HL-60 (cell line): Measurements from ENCODE around the gene RPS27L.
A peak's percentile ranks its signal among the peaks of the same experiment; 100 is the strongest.

Experiments
- DNase-seq, 2 experiments: peaks; one replicate each; pipeline ENCODE4 v3.0.0-alpha.2; 2010 to 2020; ENCODE audit warnings: low read depth in 1 of 2, low spot score in 1 of 2
- H3K27ac ChIP-seq: fragments of 250-450 bp; sonication (Bioruptor Pico); replicated peaks from 2 replicates; pipeline ENCODE4 v1.5.1; 2020; ENCODE audit warnings: mild to moderate bottlenecking, moderate library complexity
- H3K27me3 ChIP-seq: fragments of 250-450 bp; sonication (Bioruptor Pico); 2 replicates; pipeline ENCODE4 v1.5.1; 2021; ENCODE audit warnings: mild to moderate bottlenecking, moderate library complexity; ENCODE audit not compliant: insufficient read depth, poor library complexity, severe bottlenecking
- H3K4me3 ChIP-seq: replicated peaks from 2 replicates; pipeline ENCODE4 v1.5.1; 2011; ENCODE audit warnings: mild to moderate bottlenecking, control low read depth, low read length; ENCODE audit not compliant: insufficient read depth
- GABPA ChIP-seq: IDR thresholded peaks from 2 replicates; pipeline ENCODE4 v1.6.1; 2012; ENCODE audit warnings: low read depth
- POLR2AphosphoS5 ChIP-seq: IDR thresholded peaks from 2 replicates; pipeline ENCODE4 v1.6.1; 2012; ENCODE audit warnings: low read depth
- REST ChIP-seq: IDR thresholded peaks from 2 replicates; pipeline ENCODE4 v1.6.1; 2012; ENCODE audit warnings: low read depth; ENCODE audit not compliant: insufficient replicate concordance
- SPI1 ChIP-seq: IDR thresholded peaks from 2 replicates; pipeline ENCODE4 v1.6.1; 2012; ENCODE audit warnings: low read depth, mild to moderate bottlenecking, borderline replicate concordance
- TF ChIP-seq, protein P1 (sequence below): IDR thresholded peaks from one replicate; pipeline ENCODE4 v1.5.1; 2011; ENCODE audit warnings: low read length, control low read depth, inconsistent platforms; ENCODE audit not compliant: insufficient read depth

RPS27L gene

GRCh38 chr15:63163217-63163616 is 5.9 kb upstream of the RPS27L start:
- no peak overlapping the region for H3K27ac ChIP-seq
- TF ChIP-seq POLR2AphosphoS5: no peak
- TF ChIP-seq SPI1: no peak
- no peak for TF ChIP-seq REST
- TF ChIP-seq, protein P1, sequence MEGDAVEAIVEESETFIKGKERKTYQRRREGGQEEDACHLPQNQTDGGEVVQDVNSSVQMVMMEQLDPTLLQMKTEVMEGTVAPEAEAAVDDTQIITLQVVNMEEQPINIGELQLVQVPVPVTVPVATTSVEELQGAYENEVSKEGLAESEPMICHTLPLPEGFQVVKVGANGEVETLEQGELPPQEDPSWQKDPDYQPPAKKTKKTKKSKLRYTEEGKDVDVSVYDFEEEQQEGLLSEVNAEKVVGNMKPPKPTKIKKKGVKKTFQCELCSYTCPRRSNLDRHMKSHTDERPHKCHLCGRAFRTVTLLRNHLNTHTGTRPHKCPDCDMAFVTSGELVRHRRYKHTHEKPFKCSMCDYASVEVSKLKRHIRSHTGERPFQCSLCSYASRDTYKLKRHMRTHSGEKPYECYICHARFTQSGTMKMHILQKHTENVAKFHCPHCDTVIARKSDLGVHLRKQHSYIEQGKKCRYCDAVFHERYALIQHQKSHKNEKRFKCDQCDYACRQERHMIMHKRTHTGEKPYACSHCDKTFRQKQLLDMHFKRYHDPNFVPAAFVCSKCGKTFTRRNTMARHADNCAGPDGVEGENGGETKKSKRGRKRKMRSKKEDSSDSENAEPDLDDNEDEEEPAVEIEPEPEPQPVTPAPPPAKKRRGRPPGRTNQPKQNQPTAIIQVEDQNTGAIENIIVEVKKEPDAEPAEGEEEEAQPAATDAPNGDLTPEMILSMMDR: no peak
- TF ChIP-seq GABPA: no peak
- H3K27me3 ChIP-seq: no peaks in the 10 kb centered on the region
- no peak for DNase-seq
- no peak overlapping the region for H3K4me3 ChIP-seq

DNA sequence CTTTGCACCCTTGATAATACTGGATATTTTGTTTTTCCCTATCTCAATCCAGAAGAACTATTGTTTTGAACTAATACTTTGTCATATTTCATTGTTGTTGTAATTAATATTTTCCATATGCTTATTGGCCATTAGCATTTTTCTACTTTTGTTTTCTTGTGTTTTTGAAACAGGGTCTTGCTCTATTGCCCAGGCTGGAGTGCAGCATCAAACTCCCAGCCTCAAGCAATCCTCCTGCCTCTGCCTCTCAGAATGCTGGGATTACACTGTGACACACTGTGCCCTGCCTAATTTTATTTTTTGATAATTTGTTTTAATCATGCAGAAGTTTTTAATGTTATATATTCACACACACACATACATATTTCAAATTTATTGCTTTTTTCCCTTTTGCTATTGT is 3.4 kb upstream of the RPS27L start:
- no peak overlapping the region for H3K4me3 ChIP-seq
- no peak overlapping the region for H3K27ac ChIP-seq
- H3K27me3 ChIP-seq: no peaks in the 10 kb centered on the region
- no peak for DNase-seq
- TF ChIP-seq, protein P1: no peak
- TF ChIP-seq POLR2AphosphoS5: no peak
- TF ChIP-seq REST: no peak
- TF ChIP-seq SPI1: no peak
- no peak for TF ChIP-seq GABPA

GRCh38 chr15:63157891-63158431 is 684 bp upstream of the RPS27L start:
- TF ChIP-seq GABPA (no peak), POLR2AphosphoS5 (no peak), SPI1 (peak; percentile 19; the same call in 1 of the 2 replicates)
- Histone ChIP-seq H3K4me3 (peak overlapping the region; percentile 84), H3K27me3 (no peaks in the 10 kb centered on the region), H3K27ac (peak overlapping the region; percentile 80)
- DNase-seq: peak in 1 of 2 experiments; percentile 45

DNA sequence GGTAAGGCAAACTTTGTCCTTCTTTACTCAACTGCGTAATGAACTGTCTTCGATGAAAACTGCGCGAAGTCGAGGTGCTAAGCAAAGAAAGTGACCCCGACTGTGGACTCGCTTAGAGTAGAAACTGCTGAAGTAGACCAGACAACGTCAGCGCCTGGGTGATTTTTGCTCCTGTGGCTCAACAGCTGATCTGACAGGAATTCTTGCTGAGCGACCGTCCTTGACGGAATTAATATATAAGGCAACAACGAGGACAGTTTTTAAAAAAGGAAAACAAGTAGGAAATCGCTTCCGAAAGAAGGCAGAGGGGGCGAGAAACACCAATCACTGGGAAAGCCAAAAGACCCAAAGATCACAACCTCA is 541 bp downstream of the RPS27L start:
- TF ChIP-seq POLR2AphosphoS5: no peak
- no peak for TF ChIP-seq SPI1
- no peak for TF ChIP-seq REST
- DNase-seq: peak in 1 of 2 experiments; percentile 29
- Histone ChIP-seq H3K27ac (peak overlapping the region; percentile 80), H3K27me3 (no peaks in the 10 kb centered on the region), H3K4me3 (peak overlapping the region; percentile 84)
